Chondrocyte (in vitro differentiated cells): Measurements from ENCODE around the gene LTBP1. TPM values are rescaled to one million over a fixed set of nuclear protein-coding genes. Genes with fewer than 3 reads are reported as not detected.
"Not testable (repeated sequence)": the region's sequence is repeated elsewhere in the genome, so short reads cannot be mapped to it uniquely, and the experiment has no call there.

Experiments
- DNase-seq: peaks from one replicate; pipeline ENCODE4 v3.0.0; 2021; ENCODE audit warnings: mixed read lengths, low spot score
- H3K27ac Mint-ChIP-seq: one replicate; pipeline ENCODE4 v1.8.0; 2021; ENCODE audit warnings: mild to moderate bottlenecking, moderate library complexity, mixed read lengths; ENCODE audit not compliant: unreplicated experiment
- H3K27me3 Mint-ChIP-seq: 2 replicates; pipeline ENCODE4 v1.8.0; 2021; ENCODE audit warnings: low read depth, mixed read lengths
- H3K36me3 Mint-ChIP-seq: 2 replicates; pipeline ENCODE4 v1.8.0; 2021; ENCODE audit warnings: low read depth, mixed read lengths
- H3K4me1 Mint-ChIP-seq: 2 replicates; pipeline ENCODE4 v1.8.0; 2021; ENCODE audit warnings: low read depth, mild to moderate bottlenecking, mixed read lengths
- H3K4me3 Mint-ChIP-seq: one replicate; pipeline ENCODE4 v1.8.0; 2021; ENCODE audit warnings: mild to moderate bottlenecking, moderate library complexity, mixed read lengths; ENCODE audit not compliant: unreplicated experiment
- H3K9me3 Mint-ChIP-seq: 2 replicates; pipeline ENCODE4 v1.8.0; 2021; ENCODE audit warnings: low read depth, mixed read lengths
- CTCF ChIP-seq: fragments of 200-600 bp; sonication (generic); IDR thresholded peaks from 2 replicates; pipeline ENCODE4 v1.5.0; 2021; ENCODE audit warnings: antibody characterized with exemption, mild to moderate bottlenecking, moderate library complexity
- total RNA-seq: library from RNA; stranded (reverse); gene quantifications from 3 replicates; pipeline ENCODE4 v1.2.1, GENCODE V29; 2021

LTBP1 gene
- total RNA-seq, 1 donor from 2014 or later, result 398 TPM

DNA sequence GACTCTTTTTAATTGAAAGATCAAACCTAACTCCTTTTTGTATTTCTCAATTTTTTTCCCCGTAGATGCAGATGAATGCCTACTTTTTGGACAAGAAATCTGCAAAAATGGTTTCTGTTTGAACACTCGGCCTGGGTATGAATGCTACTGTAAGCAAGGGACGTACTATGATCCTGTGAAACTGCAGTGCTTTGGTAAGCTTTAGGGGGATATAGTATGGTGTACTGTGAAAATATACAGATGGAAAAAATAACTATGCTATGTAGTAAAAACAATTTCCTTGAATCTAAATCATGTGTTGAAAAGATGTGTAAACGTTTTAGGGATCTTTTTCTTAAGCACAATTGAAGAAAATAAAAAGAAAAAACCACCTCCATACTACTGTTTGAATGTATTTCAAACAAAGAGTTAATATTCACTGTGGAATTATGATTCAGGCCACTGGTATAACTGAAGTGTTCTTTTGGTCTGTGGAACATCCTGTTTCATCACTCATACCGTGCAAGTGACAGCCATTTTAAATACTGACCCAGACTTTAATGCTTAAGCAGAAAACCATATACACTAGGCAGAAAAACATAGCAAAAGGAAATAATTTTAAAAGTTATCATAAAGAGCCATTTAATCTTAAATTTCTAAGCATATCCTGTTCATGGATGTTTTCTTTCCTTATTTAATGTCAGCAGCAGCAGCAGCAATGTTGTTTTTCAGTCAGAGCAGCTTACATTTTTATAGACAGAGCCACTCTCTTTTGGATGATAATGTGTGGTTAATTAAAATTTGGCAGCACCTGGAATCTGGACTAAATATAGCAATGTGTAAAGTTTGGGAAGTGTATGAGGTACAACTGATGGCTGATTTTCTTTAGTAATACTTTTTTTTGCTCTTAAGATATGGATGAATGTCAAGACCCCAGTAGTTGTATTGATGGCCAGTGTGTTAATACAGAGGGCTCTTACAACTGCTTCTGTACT, 416.9 kb downstream of the LTBP1 start:
- no peak for TF ChIP-seq CTCF
- H3K27ac Mint-ChIP-seq, result peak overlapping the region; percentile 97
- H3K27me3 Mint-ChIP-seq, result no peaks in the 10 kb centered on the region
- peaks cover 49% of the 10 kb centered on the region for H3K36me3 Mint-ChIP-seq
- H3K4me3 Mint-ChIP-seq, result no peak overlapping the region
- DNase-seq, result no peak
- H3K4me1 Mint-ChIP-seq, result peaks cover 61% of the 10 kb centered on the region
- H3K9me3 Mint-ChIP-seq, result peaks cover 3% of the 10 kb centered on the region

DNA sequence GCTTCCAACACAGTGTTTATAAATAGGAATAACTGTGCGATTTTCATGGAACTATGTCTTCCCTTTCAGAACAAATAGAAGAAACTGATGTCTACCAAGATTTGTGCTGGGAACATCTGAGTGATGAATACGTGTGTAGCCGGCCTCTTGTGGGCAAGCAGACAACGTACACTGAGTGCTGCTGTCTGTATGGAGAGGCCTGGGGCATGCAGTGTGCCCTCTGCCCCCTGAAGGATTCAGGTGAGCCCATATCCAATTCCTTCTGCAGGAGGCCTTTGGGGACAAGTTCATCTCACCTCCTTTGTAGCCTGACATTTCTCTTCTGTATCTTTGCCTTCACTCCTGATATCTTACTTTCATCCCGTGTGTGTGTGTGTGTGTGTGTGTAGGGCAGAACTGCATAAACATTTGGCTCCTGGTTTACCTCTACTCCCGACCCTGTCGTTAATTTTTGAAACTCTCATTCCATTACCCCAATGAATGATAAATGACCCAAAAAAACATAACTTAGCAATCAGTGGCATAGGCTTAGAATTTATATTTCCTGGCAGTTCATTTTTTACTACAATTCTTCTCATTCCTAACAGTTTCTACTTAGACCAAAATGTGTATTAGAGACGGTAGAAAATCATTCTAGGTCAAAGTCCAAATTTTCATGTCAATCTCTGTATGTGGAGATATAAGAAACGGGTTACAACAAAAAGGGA, 418.7 kb downstream of the LTBP1 start:
- H3K36me3 Mint-ChIP-seq, result peaks cover 53% of the 10 kb centered on the region
- H3K27ac Mint-ChIP-seq, result peak overlapping the region; percentile 97

DNA sequence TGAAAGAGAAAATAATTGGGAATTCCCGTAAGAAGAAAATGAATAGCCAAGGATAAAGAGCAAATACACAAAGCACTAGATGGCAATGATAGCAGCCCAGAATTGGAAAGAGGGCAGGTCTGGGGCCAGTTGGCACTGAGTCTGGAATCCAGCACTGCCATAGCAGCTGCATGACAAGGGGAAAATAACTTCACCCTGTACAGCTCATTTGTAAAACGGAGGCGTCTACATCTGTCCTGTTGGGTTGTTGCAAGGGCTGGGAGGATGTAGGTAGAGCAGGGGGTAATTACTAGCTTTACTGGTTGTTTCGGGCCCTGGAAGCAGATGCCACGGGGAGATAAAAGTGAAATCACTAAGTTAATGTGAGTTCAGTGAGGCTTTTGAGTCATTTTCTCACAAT, 419.7 kb downstream of the LTBP1 start:
- Mint-ChIP-seq H3K4me1 (peaks cover 52% of the 10 kb centered on the region), H3K4me3 (no peak overlapping the region), H3K27me3 (no peaks in the 10 kb centered on the region)

More for the DNA sequence above, 418.7 kb downstream of the LTBP1 start:
- Mint-ChIP-seq H3K27me3 (no peaks in the 10 kb centered on the region), H3K4me1 (peaks cover 61% of the 10 kb centered on the region), H3K9me3 (peaks cover 3% of the 10 kb centered on the region), H3K4me3 (no peak overlapping the region)
- no peak for DNase-seq
- no peak for TF ChIP-seq CTCF

GRCh38 chr2:33368524-33368923, 421.8 kb downstream of the LTBP1 start:
- peaks cover 44% of the 10 kb centered on the region for H3K36me3 Mint-ChIP-seq
- H3K4me3 Mint-ChIP-seq, DNase-seq, H3K27ac Mint-ChIP-seq, H3K27me3 Mint-ChIP-seq, H3K9me3 Mint-ChIP-seq: not testable (repeated sequence)
- peaks cover 43% of the 10 kb centered on the region for H3K4me1 Mint-ChIP-seq

More for the DNA sequence above, 419.7 kb downstream of the LTBP1 start:
- Mint-ChIP-seq H3K27ac (peak overlapping the region; percentile 97), H3K36me3 (peaks cover 46% of the 10 kb centered on the region), H3K9me3 (peaks cover 3% of the 10 kb centered on the region)
- no peak for DNase-seq
- TF ChIP-seq CTCF, result no peak

GRCh38 chr2:33369191-33369590, 422.4 kb downstream of the LTBP1 start:
- Mint-ChIP-seq H3K36me3 (peaks cover 40% of the 10 kb centered on the region), H3K4me1 (peaks cover 41% of the 10 kb centered on the region), H3K9me3 (peaks cover 3% of the 10 kb centered on the region), H3K4me3 (no peak overlapping the region), H3K27ac (no peak overlapping the region), H3K27me3 (no peaks in the 10 kb centered on the region)
- TF ChIP-seq CTCF, result no peak
- DNase-seq, result no peak
